GM12801 (cell line): ENCODE data around the gene RAB11FIP5.

ENCODE experiments used
- TF ChIP-seq, protein P1 (sequence below): IDR thresholded peaks from one replicate; pipeline ENCODE4 v1.5.1; 2011; ENCODE audit warnings: control low read depth; ENCODE audit not compliant: insufficient read length; ENCODE audit errors: extremely low read depth

The RAB11FIP5 gene

DNA sequence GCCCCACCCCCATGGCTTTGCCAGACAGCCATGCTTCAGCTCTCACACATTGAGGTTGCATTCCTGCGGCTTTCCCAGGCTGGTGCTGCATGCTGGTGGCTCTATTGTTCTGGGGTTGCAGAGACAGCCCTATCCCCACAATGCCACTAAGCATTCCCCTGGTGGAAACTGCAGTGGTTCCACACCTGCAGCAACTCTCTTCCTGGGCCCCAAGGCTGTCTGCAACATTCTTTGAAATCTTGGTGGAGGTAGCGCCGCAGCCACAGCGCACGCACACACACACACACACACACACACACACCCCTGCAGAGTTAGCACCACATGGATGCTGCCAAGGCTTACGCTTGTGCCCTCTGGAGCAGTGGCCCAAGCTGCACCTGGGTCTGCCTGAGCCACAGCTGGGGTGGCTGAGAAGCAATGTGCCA lies 62.6 kb downstream of the RAB11FIP5 start:
- TF ChIP-seq, protein P1, sequence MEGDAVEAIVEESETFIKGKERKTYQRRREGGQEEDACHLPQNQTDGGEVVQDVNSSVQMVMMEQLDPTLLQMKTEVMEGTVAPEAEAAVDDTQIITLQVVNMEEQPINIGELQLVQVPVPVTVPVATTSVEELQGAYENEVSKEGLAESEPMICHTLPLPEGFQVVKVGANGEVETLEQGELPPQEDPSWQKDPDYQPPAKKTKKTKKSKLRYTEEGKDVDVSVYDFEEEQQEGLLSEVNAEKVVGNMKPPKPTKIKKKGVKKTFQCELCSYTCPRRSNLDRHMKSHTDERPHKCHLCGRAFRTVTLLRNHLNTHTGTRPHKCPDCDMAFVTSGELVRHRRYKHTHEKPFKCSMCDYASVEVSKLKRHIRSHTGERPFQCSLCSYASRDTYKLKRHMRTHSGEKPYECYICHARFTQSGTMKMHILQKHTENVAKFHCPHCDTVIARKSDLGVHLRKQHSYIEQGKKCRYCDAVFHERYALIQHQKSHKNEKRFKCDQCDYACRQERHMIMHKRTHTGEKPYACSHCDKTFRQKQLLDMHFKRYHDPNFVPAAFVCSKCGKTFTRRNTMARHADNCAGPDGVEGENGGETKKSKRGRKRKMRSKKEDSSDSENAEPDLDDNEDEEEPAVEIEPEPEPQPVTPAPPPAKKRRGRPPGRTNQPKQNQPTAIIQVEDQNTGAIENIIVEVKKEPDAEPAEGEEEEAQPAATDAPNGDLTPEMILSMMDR = no peak

DNA sequence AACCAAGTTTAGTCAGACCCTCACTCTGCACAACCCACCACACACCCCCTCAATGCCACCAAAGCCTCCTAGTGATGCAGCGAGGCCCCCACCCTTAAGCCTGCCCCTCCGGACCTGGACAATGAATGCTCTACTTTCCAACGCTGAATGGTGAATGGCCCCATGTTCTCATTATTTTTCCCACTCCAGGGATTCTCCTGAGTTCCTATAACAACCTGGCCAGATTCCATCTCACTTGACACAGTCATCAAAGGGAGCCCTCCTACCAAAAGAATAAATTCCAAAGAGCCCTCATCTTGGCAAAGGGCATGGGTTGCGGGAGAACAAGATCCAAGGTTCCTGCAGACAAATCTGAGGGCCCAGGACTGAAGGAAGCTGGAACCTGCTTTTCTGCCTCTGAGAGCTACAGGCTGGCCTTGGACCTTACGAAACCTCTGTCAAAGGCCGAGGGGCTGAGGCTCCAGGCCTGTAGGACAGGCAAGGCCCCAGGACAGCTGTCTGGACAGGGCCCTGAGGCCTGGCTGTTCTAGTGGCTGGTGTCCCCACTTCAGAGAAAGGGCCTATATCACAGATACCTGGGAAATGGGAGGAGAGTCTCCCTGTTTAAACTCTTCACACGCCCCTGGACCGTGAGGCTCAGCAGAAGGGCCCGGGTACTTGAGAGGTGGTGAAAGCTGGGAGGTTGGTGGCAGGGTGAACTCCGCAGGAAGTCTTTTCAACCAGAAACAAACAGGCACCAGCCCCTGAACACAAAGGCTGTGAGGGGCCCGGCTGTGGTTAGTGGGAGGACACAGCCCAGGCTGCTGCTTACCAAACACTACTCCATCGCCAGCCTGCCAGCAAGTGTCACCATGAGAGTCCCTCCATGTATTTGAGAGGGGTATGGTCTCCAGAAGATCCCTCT lies 68.6 kb downstream of the RAB11FIP5 start:
- TF ChIP-seq, protein P1 = no peak

DNA sequence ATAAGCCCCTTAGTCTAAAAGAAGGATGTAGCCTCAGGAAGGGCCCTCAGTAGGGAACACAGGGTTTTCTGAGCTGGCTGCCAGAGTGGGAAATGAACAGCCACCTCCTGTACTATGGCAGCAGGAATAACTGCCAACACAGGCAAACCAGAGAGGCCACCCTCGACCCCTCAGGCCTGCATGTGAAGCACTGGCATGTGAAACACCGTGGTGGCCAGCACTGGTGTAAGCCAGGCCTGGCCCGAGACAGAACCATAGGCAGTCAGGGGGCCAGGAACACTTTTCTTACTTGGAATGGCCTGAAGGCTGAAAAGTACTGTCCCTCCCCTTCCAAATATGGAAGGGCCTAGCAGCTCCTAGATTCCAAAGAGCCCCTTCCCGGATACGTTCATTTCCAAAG lies 69.5 kb downstream of the RAB11FIP5 start:
- TF ChIP-seq, protein P1 = no peak

DNA sequence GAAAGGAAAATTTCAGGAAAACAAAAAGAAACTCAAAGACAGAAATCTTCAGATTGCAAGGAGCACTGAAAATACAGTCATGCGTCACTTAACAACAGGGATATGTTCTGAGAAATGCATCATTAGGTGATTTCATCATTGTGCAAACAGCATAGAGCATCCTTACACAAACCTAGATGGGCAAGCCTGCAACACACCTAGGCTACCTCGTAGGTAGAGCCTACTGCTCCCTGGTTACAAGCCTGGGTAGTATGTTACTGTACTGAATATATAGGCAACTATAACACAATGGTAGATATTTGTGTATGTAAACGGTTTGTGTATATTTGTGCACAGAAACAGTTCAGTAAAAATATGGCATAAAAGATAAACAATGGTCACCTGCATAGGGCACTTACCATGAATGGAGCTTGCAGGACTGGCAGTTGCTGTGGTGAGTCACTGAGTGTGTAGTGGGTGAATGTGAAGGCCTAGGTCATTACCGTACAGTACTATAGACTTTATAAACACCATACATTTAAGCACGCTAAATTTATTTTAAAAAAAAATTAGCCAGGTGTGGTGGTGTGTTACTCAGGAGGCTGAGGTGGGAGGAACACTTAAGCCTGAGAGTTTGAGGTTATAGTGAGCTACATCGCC lies 74.7 kb downstream of the RAB11FIP5 start:
- TF ChIP-seq, protein P1 = no peak

DNA sequence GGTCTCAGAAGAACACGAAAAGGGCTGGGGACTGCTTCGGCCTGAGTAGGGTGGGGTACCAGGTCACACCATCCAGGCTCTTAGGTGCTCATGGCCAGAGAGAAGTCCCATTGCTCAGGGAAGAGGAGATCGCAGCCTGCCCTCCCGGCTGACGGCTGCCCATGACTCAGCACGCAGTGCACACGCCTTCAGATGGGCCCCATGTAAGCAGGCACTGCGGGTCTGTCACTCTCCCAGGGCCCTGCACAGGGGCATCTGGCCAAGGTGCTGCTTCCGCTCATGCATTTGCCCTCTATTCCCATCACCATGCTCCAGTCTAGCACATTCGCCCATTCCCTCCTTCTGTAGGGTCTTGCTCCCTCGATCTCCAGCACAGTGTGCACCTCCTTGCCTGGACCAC lies 76.0 kb downstream of the RAB11FIP5 start:
- TF ChIP-seq, protein P1 = no peak

DNA sequence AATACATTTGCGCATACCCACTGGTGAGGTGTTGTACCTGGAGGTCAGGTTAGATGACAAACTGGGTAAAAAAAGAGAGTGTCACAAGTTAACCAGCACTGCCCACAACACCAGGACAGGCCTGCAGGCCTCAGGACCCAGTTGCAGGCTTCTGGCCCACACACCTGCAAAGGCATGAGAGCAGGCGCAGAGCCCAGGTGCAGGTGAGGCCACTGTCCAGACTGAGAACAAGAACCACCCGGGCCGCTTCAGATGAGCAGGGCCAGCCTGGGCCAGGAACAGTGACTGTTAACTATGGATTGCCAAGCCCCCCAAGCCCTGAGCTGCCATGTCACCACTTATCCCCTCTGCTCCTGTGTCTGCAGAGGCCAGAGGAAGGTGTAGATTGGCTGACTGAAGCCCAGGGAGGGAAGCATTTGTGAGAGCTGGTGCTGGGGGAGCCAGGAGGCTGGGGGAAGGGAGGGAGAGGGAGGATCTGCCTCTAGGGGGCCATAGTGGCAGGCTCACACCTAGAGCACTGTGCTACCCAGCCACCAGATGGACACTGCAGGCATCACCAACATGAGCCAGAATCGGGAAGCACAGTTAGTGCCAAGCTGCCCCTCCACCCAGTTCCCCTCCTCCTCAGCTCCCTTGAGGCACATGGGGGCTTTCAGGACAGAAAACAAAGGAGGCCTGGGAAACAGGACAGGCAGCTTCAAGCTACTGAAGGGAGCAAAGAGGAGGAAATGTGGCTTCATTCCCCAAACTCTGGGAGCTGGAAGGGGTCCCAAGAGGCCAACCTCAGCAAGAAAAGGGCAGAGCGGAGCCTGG lies 76.6 kb downstream of the RAB11FIP5 start:
- TF ChIP-seq, protein P1 = no peak

DNA sequence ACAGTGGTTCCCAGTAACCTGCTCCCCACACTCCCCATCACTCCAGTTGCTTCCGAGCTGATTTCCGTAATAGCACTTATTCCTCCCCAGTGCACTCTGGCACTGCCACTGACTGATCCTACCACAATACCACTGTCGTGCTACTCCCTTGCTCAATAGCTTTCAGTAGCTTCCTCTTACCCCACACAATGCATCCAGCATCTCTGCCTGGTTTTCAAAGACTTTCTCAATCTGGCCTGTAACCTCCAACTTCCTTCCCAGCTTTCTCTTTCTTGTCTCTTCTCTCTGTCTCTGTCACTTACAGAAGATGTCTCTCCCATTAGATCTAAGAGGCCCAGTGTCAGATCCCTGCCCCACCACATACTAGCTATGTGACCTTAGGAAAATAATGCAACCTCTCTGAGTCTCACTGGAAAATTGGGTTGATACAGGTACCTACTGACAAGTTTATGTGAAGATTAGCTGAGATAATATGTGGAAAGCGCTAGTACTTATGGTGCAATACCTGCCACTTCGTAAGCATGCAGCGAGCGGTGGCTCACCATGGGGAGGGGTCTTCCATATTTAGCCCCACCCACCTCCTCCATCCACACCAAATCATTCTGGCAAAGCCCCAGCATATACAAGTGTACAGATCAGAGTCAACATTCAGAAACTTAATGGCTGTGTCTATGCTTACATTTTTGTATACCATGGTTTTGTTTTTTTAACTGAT lies 77.9 kb downstream of the RAB11FIP5 start:
- TF ChIP-seq, protein P1 = no peak
